ENCODE results near the gene CHST3.

CHST3 gene

GRCh38 chr10:71995887-71996575, 31.8 kb downstream of the CHST3 start:
- DNase-seq: no peak

GRCh38 chr10:71996592-71997371, 32.6 kb downstream of the CHST3 start:
- no peak for DNase-seq

GRCh38 chr10:71998119-71998839, 34.1 kb downstream of the CHST3 start:
- no peak for DNase-seq

GRCh38 chr10:71998840-71999194, 34.6 kb downstream of the CHST3 start:
- no peak for DNase-seq

- no peak for DNase-seq
Measured at GRCh38 chr10:71999360-72000072, 35.3 kb downstream of the CHST3 start.

- DNase-seq: no peak
Measured at GRCh38 chr10:72000073-72001032, 36.2 kb downstream of the CHST3 start.

- DNase-seq: no peak
Measured at GRCh38 chr10:72001033-72001395, 36.8 kb downstream of the CHST3 start.

GRCh38 chr10:72002354-72003295, 38.4 kb downstream of the CHST3 start:
- DNase-seq: no peak

GRCh38 chr10:72006026-72006425, 41.8 kb downstream of the CHST3 start:
- no peak for DNase-seq

- no peak for DNase-seq
Measured at GRCh38 chr10:72007246-72007892, 43.2 kb downstream of the CHST3 start.

GRCh38 chr10:72008096-72008981, 44.1 kb downstream of the CHST3 start:
- no peak for DNase-seq

GRCh38 chr10:72009051-72009424, 44.8 kb downstream of the CHST3 start:
- no peak for DNase-seq

GRCh38 chr10:72009425-72010081, 45.4 kb downstream of the CHST3 start:
- no peak for DNase-seq

GRCh38 chr10:72010234-72010973, 46.2 kb downstream of the CHST3 start:
- no peak for DNase-seq

- no peak for DNase-seq
Measured at GRCh38 chr10:72011016-72011415, 46.8 kb downstream of the CHST3 start.

- DNase-seq: no peak
Measured at GRCh38 chr10:72011468-72011867, 47.3 kb downstream of the CHST3 start.

GRCh38 chr10:72011976-72012512, 47.8 kb downstream of the CHST3 start:
- DNase-seq: no peak

- no peak for DNase-seq
Measured at GRCh38 chr10:72012796-72013195, 48.6 kb downstream of the CHST3 start.

Data from bone marrow (tissue), 2 donors.